Activated CD4-positive, alpha-beta T cell treated with anti-CD3 and anti-CD28 coated beads, Interleukin-2, amount 10 ng/mL, durations not matched to agents 7 days and 5 days (primary cell): ENCODE data around the gene CDCA3. TPM values are rescaled to one million over a fixed set of nuclear protein-coding genes. Genes with fewer than 3 reads are reported as not detected.

Source experiments
- CTCF ChIA-PET: fragments of 350-600 bp; sonication (Branson Sonifier 250); formaldehyde crosslinking; loops from one replicate; lab custom pipeline; 2021; ENCODE audit warnings: antibody characterized with exemption; lab: Charles Lee
- POLR2A ChIA-PET: fragments of 350-600 bp; sonication (Branson Sonifier 250); formaldehyde crosslinking; loops from one replicate; lab custom pipeline; 2021; ENCODE audit warnings: antibody characterized with exemption; lab: Charles Lee
- DNase-seq: peaks from one replicate; pipeline ENCODE4 v3.0.0-alpha.2; 2020
- H3K27ac Mint-ChIP-seq: one replicate; pipeline ENCODE4 v1.8.0; 2021; ENCODE audit warnings: mild to moderate bottlenecking, moderate library complexity, mixed read lengths
- H3K27me3 Mint-ChIP-seq: one replicate; pipeline ENCODE4 v1.8.0; 2021; ENCODE audit warnings: mixed read lengths
- H3K36me3 Mint-ChIP-seq: one replicate; pipeline ENCODE4 v1.8.0; 2021; ENCODE audit warnings: low read depth, mixed read lengths
- H3K4me1 Mint-ChIP-seq: one replicate; pipeline ENCODE4 v1.8.0; 2021; ENCODE audit warnings: mixed read lengths
- H3K4me3 Mint-ChIP-seq: one replicate; pipeline ENCODE4 v1.8.0; 2021; ENCODE audit warnings: mild to moderate bottlenecking, moderate library complexity, mixed read lengths
- H3K9me3 Mint-ChIP-seq: one replicate; pipeline ENCODE4 v1.8.0; 2021; ENCODE audit warnings: mixed read lengths
- total RNA-seq, 2 experiments: library from RNA; stranded (reverse); gene quantifications; one replicate each; pipeline ENCODE4 v1.2.3, GENCODE V29; 2021

CDCA3 gene
- total RNA-seq, 2 experiments from 2014 or later: 118 to 122 TPM

DNA sequence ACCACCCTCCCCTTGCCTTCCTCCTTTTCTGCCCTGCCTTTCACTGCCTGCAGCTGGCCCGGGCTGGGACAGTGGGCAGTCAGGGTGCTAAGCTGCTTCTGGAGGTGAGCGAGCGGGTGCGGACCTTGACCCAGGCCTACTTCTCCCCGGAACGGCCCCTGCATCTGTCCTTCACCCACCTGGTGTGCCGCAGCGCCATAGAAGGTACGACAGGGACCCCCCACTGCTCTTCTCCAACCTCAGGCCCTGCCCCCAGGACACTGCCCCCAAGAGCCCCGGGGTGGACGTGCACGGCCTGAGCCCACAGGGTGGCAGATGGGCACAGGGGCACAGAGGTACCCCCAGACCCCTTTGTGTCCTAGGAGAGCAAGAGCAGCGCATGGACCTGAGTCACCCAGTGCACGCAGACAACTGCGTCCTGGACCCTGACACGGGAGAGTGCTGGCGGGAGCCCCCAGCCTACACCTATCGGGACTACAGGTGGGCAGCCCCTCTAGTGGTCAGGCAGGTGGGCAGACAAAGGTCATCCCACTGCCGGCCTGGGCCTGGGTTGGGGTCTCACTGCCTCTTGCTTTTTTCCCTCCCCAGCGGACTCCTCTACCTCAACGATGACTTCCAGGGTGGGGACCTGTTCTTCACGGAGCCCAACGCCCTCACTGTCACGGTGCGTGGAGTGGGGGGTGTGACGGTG, 13.6 kb downstream of the CDCA3 start:
- Mint-ChIP-seq H3K27me3 (no peaks in the 10 kb centered on the region), H3K4me1 (peaks cover 5% of the 10 kb centered on the region), H3K9me3 (no peaks in the 10 kb centered on the region), H3K4me3 (no peak overlapping the region), H3K27ac (no peak overlapping the region), H3K36me3 (no peaks in the 10 kb centered on the region)
- ChIA-PET POLR2A (no interaction called here), CTCF (interaction anchor here (0.8 to 4.3 kb wide), 8 partner anchors 9 to 84 kb away, joined by 3 to 22 read pairs (median 4); partner anchors contain the start of genes CDCA3, MLF2, SPSB2 and TPI1)
- DNase-seq: no peak

- POLR2A ChIA-PET: no interaction called here
- no peaks in the 10 kb centered on the region for H3K9me3 Mint-ChIP-seq
- CTCF ChIA-PET: interaction anchor here (0.8 to 4.3 kb wide), 11 partner anchors 10 to 84 kb away, joined by 3 to 22 read pairs (median 4); partner anchors contain the start of genes CDCA3, MLF2, SPSB2 and TPI1
Measured at GRCh38 chr12:6836851-6837250, 14.2 kb downstream of the CDCA3 start.

GRCh38 chr12:6834873-6835272, 16.2 kb downstream of the CDCA3 start:
- Mint-ChIP-seq H3K27me3 (peaks cover 18% of the 10 kb centered on the region), H3K9me3 (no peaks in the 10 kb centered on the region), H3K4me1 (peaks cover 5% of the 10 kb centered on the region), H3K27ac (no peak overlapping the region), H3K36me3 (no peaks in the 10 kb centered on the region), H3K4me3 (no peak overlapping the region)
- POLR2A ChIA-PET: interaction anchor here (0.6 kb wide), 1 partner anchor 124 kb away, joined by 3 read pairs; no protein-coding TSS in a partner anchor
- CTCF ChIA-PET: interaction anchor here (0.6 to 4.3 kb wide), 16 partner anchors 9 to 271 kb away, joined by 3 to 22 read pairs (median 4); partner anchors contain the start of genes CDCA3 and MLF2
- DNase-seq: no peak

More at GRCh38 chr12:6836851-6837250, 14.2 kb downstream of the CDCA3 start:
- H3K27ac Mint-ChIP-seq: no peak overlapping the region
- H3K4me3 Mint-ChIP-seq: no peak overlapping the region
- peaks cover 5% of the 10 kb centered on the region for H3K4me1 Mint-ChIP-seq
- no peaks in the 10 kb centered on the region for H3K27me3 Mint-ChIP-seq
- DNase-seq: no peak
- H3K36me3 Mint-ChIP-seq: no peaks in the 10 kb centered on the region

GRCh38 chr12:6834254-6834653, 16.8 kb downstream of the CDCA3 start:
- Mint-ChIP-seq H3K36me3 (no peaks in the 10 kb centered on the region), H3K4me3 (no peak overlapping the region), H3K4me1 (peaks cover 5% of the 10 kb centered on the region), H3K27ac (no peak overlapping the region), H3K27me3 (peaks cover 24% of the 10 kb centered on the region), H3K9me3 (no peaks in the 10 kb centered on the region)
- ChIA-PET POLR2A (interaction anchor here (0.6 kb wide), 2 partner anchors 124 to 279 kb away, joined by 3 read pairs; no protein-coding TSS in a partner anchor), CTCF (interaction anchor here (0.6 to 4.3 kb wide), 14 partner anchors 10 to 271 kb away, joined by 3 to 22 read pairs (median 4); partner anchors contain the start of genes CDCA3 and MLF2)
- DNase-seq: no peak

GRCh38 chr12:6833189-6833890, 17.7 kb downstream of the CDCA3 start:
- CTCF ChIA-PET: interaction anchor here (0.7 to 4.3 kb wide), 12 partner anchors 9 to 218 kb away, joined by 3 to 22 read pairs (median 6); partner anchors contain the start of genes CDCA3, MLF2 and TPI1
- no peak for DNase-seq
- Mint-ChIP-seq H3K27me3 (peaks cover 30% of the 10 kb centered on the region), H3K9me3 (no peaks in the 10 kb centered on the region), H3K27ac (no peak overlapping the region), H3K4me3 (no peak overlapping the region), H3K4me1 (peaks cover 10% of the 10 kb centered on the region), H3K36me3 (no peaks in the 10 kb centered on the region)
- POLR2A ChIA-PET: interaction anchor here (0.6 kb wide), 1 partner anchor 280 kb away, joined by 3 read pairs; no protein-coding TSS in a partner anchor

DNA sequence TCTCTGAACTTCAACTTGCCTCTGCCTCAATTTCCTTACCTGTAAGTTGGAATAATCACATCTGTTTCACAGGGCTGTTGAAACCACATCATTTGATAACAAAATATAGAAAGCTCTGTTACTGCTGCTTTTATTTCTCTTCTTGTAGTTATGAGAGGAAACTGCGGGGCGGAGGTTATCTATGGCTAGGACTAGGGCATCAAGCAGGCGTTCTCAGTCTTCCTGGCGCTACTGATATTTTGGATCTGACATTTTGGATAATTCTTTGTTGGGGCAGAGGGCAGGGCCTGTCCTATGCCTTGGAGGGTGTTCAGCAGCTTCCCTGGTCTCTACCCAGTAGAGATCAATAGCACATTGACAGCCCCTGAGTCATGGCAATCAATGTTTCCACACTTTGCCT, 19.0 kb downstream of the CDCA3 start:
- POLR2A ChIA-PET: no interaction called here
- CTCF ChIA-PET: interaction anchor here (1.1 to 3.6 kb wide), 6 partner anchors 7 to 79 kb away, joined by 3 to 21 read pairs (median 7); partner anchors contain the start of genes CDCA3, GNB3 and MLF2
- Mint-ChIP-seq H3K27me3 (peaks cover 37% of the 10 kb centered on the region), H3K4me3 (no peak overlapping the region), H3K9me3 (no peaks in the 10 kb centered on the region), H3K36me3 (no peaks in the 10 kb centered on the region), H3K4me1 (peaks cover 16% of the 10 kb centered on the region), H3K27ac (no peak overlapping the region)
- no peak for DNase-seq

- ChIA-PET POLR2A (interaction anchor here (1.0 kb wide), 1 partner anchor 8 kb away, joined by 3 read pairs; no protein-coding TSS in a partner anchor), CTCF (interaction anchor here (1.1 to 3.6 kb wide), 4 partner anchors 10 to 78 kb away, joined by 3 to 16 read pairs (median 6); partner anchors contain the start of genes CDCA3, GNB3 and MLF2)
- no peak for DNase-seq
- H3K27ac Mint-ChIP-seq: peak overlapping the region; percentile 47
- no peak overlapping the region for H3K4me3 Mint-ChIP-seq
- peaks cover 39% of the 10 kb centered on the region for H3K27me3 Mint-ChIP-seq
- no peaks in the 10 kb centered on the region for H3K36me3 Mint-ChIP-seq
- H3K9me3 Mint-ChIP-seq: no peaks in the 10 kb centered on the region
- H3K4me1 Mint-ChIP-seq: peaks cover 16% of the 10 kb centered on the region
Measured at GRCh38 chr12:6831450-6831995, 19.6 kb downstream of the CDCA3 start.

- H3K4me1 Mint-ChIP-seq: peaks cover 15% of the 10 kb centered on the region
- H3K27me3 Mint-ChIP-seq: peaks cover 44% of the 10 kb centered on the region
- no peak for DNase-seq
- ChIA-PET CTCF (interaction anchor here (1.3 to 3.6 kb wide), 5 partner anchors 11 to 78 kb away, joined by 4 to 16 read pairs (median 5); partner anchors contain the start of genes GNB3 and MLF2), POLR2A (interaction anchor here (1.0 kb wide), 1 partner anchor 8 kb away, joined by 3 read pairs; no protein-coding TSS in a partner anchor)
- H3K4me3 Mint-ChIP-seq: no peak overlapping the region
- H3K27ac Mint-ChIP-seq: no peak overlapping the region
- no peaks in the 10 kb centered on the region for H3K36me3 Mint-ChIP-seq
- no peaks in the 10 kb centered on the region for H3K9me3 Mint-ChIP-seq
Measured at GRCh38 chr12:6830999-6831398, 20.1 kb downstream of the CDCA3 start.

- no peak for DNase-seq
- no peak overlapping the region for H3K27ac Mint-ChIP-seq
- peaks cover 14% of the 10 kb centered on the region for H3K4me1 Mint-ChIP-seq
- no peaks in the 10 kb centered on the region for H3K9me3 Mint-ChIP-seq
- no peak overlapping the region for H3K4me3 Mint-ChIP-seq
- CTCF ChIA-PET: interaction anchor here (1.3 to 3.6 kb wide), 5 partner anchors 11 to 77 kb away, joined by 4 to 16 read pairs (median 5); partner anchors contain the start of genes GNB3 and MLF2
- H3K36me3 Mint-ChIP-seq: no peaks in the 10 kb centered on the region
- H3K27me3 Mint-ChIP-seq: peaks cover 49% of the 10 kb centered on the region
- POLR2A ChIA-PET: interaction anchor here (0.6 to 1.0 kb wide), 2 partner anchors 9 to 78 kb away, joined by 3 read pairs; partner anchors contain the start of gene MLF2
Measured at GRCh38 chr12:6830286-6830890, 20.7 kb downstream of the CDCA3 start.

GRCh38 chr12:6829536-6830220, 21.4 kb downstream of the CDCA3 start:
- no peaks in the 10 kb centered on the region for H3K9me3 Mint-ChIP-seq
- DNase-seq: no peak
- peak overlapping the region; percentile 9 for H3K27ac Mint-ChIP-seq
- POLR2A ChIA-PET: no interaction called here
- no peaks in the 10 kb centered on the region for H3K36me3 Mint-ChIP-seq
- peaks cover 16% of the 10 kb centered on the region for H3K4me1 Mint-ChIP-seq
- H3K27me3 Mint-ChIP-seq: peaks cover 55% of the 10 kb centered on the region
- H3K4me3 Mint-ChIP-seq: peak overlapping the region; percentile 69
- CTCF ChIA-PET: interaction anchor here (1.0 to 3.6 kb wide), 11 partner anchors 9 to 76 kb away, joined by 3 to 17 read pairs (median 4); partner anchors contain the start of genes CDCA3, GNB3, MLF2 and USP5
